SH-SY5Y (cell line): ENCODE data around the gene ZNF408.

Experiments used
- GATA2 ChIP-seq: IDR thresholded peaks from 2 replicates; pipeline ENCODE4 v1.6.1; 2011; ENCODE audit warnings: mild to moderate bottlenecking, low read depth, low read length
- GATA3 ChIP-seq: IDR thresholded peaks from 2 replicates; pipeline ENCODE4 v1.6.1; 2011; ENCODE audit warnings: low read depth, mild to moderate bottlenecking, low read length, moderate library complexity

- TF ChIP-seq GATA2 = no peak
- no peak for TF ChIP-seq GATA3
Measured at GRCh38 chr11:46677991-46678740, 22.7 kb upstream of the ZNF408 start.
